NT2/D1 (cell line): ENCODE data around the gene CLCN1.

Experiments used
- SUZ12 ChIP-seq: IDR thresholded peaks from 2 replicates; pipeline ENCODE4 v1.6.1; 2011; ENCODE audit not compliant: insufficient read length, insufficient read depth; ENCODE audit errors: extremely low read depth
- YY1 ChIP-seq: IDR thresholded peaks from 2 replicates; pipeline ENCODE4 v1.6.1; 2011; ENCODE audit not compliant: insufficient read length, insufficient read depth
- ZNF274 ChIP-seq: IDR thresholded peaks from 2 replicates; pipeline ENCODE4 v1.6.1; 2011; ENCODE audit warnings: mild to moderate bottlenecking, low read depth, low read length

- TF ChIP-seq YY1, result no peak
- no peak for TF ChIP-seq ZNF274
- TF ChIP-seq SUZ12, result no peak
Measured at GRCh38 chr7:143280566-143280965, 35.3 kb upstream of the CLCN1 start.
